ENCODE results near the gene SPDYE1.
"Not testable (repeated sequence)": the region's sequence is repeated elsewhere in the genome, so short reads cannot be mapped to it uniquely, and the experiment has no call there.

SPDYE1 gene

GRCh38 chr7:43994681-43995080 is 3.0 kb upstream of the SPDYE1 start:
- DNase-seq = not testable (repeated sequence)

- DNase-seq = not testable (repeated sequence)
These were observed 14.4 kb downstream of the SPDYE1 start for GRCh38 chr7:44012081-44012480.

GRCh38 chr7:44015090-44015489 is 17.4 kb downstream of the SPDYE1 start:
- not testable (repeated sequence) for DNase-seq

GRCh38 chr7:44018857-44019807 is 21.4 kb downstream of the SPDYE1 start:
- peak; percentile 99 for DNase-seq

- DNase-seq = not testable (repeated sequence)
These were observed 22.1 kb downstream of the SPDYE1 start for GRCh38 chr7:44019825-44020224.

- not testable (repeated sequence) for DNase-seq
These were observed 24.4 kb downstream of the SPDYE1 start for GRCh38 chr7:44022069-44022468.

GRCh38 chr7:44022796-44023467 is 25.2 kb downstream of the SPDYE1 start:
- DNase-seq = not testable (repeated sequence)

- DNase-seq = not testable (repeated sequence)
These were observed 31.7 kb downstream of the SPDYE1 start for GRCh38 chr7:44029433-44029832.

GRCh38 chr7:44030029-44030428 is 32.3 kb downstream of the SPDYE1 start:
- DNase-seq = not testable (repeated sequence)

- not testable (repeated sequence) for DNase-seq
These were observed 33.6 kb downstream of the SPDYE1 start for GRCh38 chr7:44031319-44031718.

- DNase-seq = not testable (repeated sequence)
These were observed 34.3 kb downstream of the SPDYE1 start for GRCh38 chr7:44032031-44032430.

GRCh38 chr7:44033971-44034844 is 36.5 kb downstream of the SPDYE1 start:
- DNase-seq = not testable (repeated sequence)

- peak; percentile 42 for DNase-seq
These were observed 38.7 kb downstream of the SPDYE1 start for GRCh38 chr7:44036364-44036763.

GRCh38 chr7:44037951-44038350 is 40.3 kb downstream of the SPDYE1 start:
- DNase-seq = not testable (repeated sequence)

GRCh38 chr7:44038553-44038952 is 40.9 kb downstream of the SPDYE1 start:
- DNase-seq = not testable (repeated sequence)

- peak; percentile 70 for DNase-seq
These were observed 41.4 kb downstream of the SPDYE1 start for GRCh38 chr7:44038961-44039558.

GRCh38 chr7:44039800-44040492 is 42.2 kb downstream of the SPDYE1 start:
- not testable (repeated sequence) for DNase-seq

- DNase-seq = peak; percentile 69
These were observed 42.8 kb downstream of the SPDYE1 start for GRCh38 chr7:44040493-44040891.

- DNase-seq = no peak
These were observed 44.5 kb downstream of the SPDYE1 start for GRCh38 chr7:44042221-44042620.

GRCh38 chr7:44043902-44044301 is 46.2 kb downstream of the SPDYE1 start:
- no peak for DNase-seq
